CD4-positive, alpha-beta memory T cell (primary cell): Measurements from ENCODE around the gene CACNA1C. TPM values are rescaled to one million over a fixed set of nuclear protein-coding genes. Genes with fewer than 3 reads are reported as not detected.

ENCODE experiments used
- CTCF ChIA-PET: fragments of 350-600 bp; sonication (Branson Sonifier 250); formaldehyde crosslinking; loops from one replicate; lab custom pipeline; 2021; ENCODE audit warnings: inconsistent platforms; ENCODE audit not compliant: partially characterized antibody; lab: Charles Lee
- POLR2A ChIA-PET: fragments of 350-600 bp; sonication (Branson Sonifier 250); formaldehyde crosslinking; loops from one replicate; lab custom pipeline; 2021; ENCODE audit not compliant: partially characterized antibody; lab: Charles Lee
- DNase-seq, 5 donors: peaks; one replicate each; pipeline versions ENCODE4 v3.0.0 to v3.0.0-alpha.2; 2020 to 2022; ENCODE audit warnings: mixed read lengths in 1 of 5
- H3K27ac ChIP-seq: one replicate; pipeline ENCODE4 v1.7.0; 2013; ENCODE audit warnings: low read depth, low read length
- H3K27me3 ChIP-seq: 2 replicates; pipeline ENCODE4 v1.7.0; 2013; ENCODE audit warnings: mild to moderate bottlenecking, low read length, moderate library complexity; ENCODE audit not compliant: insufficient read depth
- H3K36me3 ChIP-seq: 2 replicates; pipeline ENCODE4 v1.7.0; 2013; ENCODE audit warnings: mild to moderate bottlenecking, low read length, moderate library complexity; ENCODE audit not compliant: insufficient read depth
- H3K4me1 ChIP-seq: 2 replicates; pipeline ENCODE4 v1.7.0; 2013; ENCODE audit warnings: mild to moderate bottlenecking, low read length, moderate library complexity; ENCODE audit not compliant: insufficient read depth
- H3K4me3 ChIP-seq, 2 donors: one replicate each; pipeline ENCODE4 v1.7.0; 2013; ENCODE audit warnings: low read length in 2 of 2, mild to moderate bottlenecking in 1 of 2
- H3K9me3 ChIP-seq, 2 donors: one replicate each; pipeline ENCODE4 v1.7.0; 2013; ENCODE audit warnings: low read length in 2 of 2, control low read depth in 1 of 2; ENCODE audit not compliant: control insufficient read depth in 1 of 2
- H3K27ac Mint-ChIP-seq, 7 donors: one replicate each; pipeline ENCODE4 v1.8.0; 2020 to 2021; ENCODE audit warnings: mixed read lengths in 7 of 7, mild to moderate bottlenecking in 6 of 7, inconsistent platforms in 3 of 7, moderate library complexity in 3 of 7
- H3K27me3 Mint-ChIP-seq, 2 donors: one replicate each; pipeline ENCODE4 v1.8.0; 2020 to 2021; ENCODE audit warnings: mixed read lengths in 2 of 2
- H3K36me3 Mint-ChIP-seq, 2 donors: one replicate each; pipeline ENCODE4 v1.8.0; 2020 to 2021; ENCODE audit warnings: mixed read lengths in 2 of 2, inconsistent platforms in 1 of 2, mild to moderate bottlenecking in 1 of 2
- H3K4me1 Mint-ChIP-seq, 4 donors: one replicate each; pipeline ENCODE4 v1.8.0; 2020 to 2021; ENCODE audit warnings: mixed read lengths in 4 of 4, mild to moderate bottlenecking in 1 of 4
- H3K4me3 Mint-ChIP-seq, 8 donors: one replicate each; pipeline ENCODE4 v1.8.0; 2020 to 2021; ENCODE audit warnings: mixed read lengths in 8 of 8, mild to moderate bottlenecking in 7 of 8, moderate library complexity in 6 of 8, inconsistent platforms in 3 of 8
- H3K9me3 Mint-ChIP-seq, 8 donors: one replicate each; pipeline ENCODE4 v1.8.0; 2020 to 2021; ENCODE audit warnings: mixed read lengths in 8 of 8, mild to moderate bottlenecking in 5 of 8, inconsistent platforms in 3 of 8, moderate library complexity in 1 of 8
- intact Hi-C: fragments of 100-400 bp; cut with micrococcal nuclease; formaldehyde crosslinking; loops from one replicate; pipeline ENCODE4 v1.15.1; 2023
- polyA plus RNA-seq, 2 donors: library from polyadenylated mRNA; unstranded; fragments of 300-500 nt; fragmentation: Illumina TruSeq; gene quantifications; one replicate each; pipeline ENCODE4 v1.2.3, GENCODE V29; 2021
- total RNA-seq, 2 experiments: library from RNA; stranded (reverse); gene quantifications; one replicate each; pipeline ENCODE4 v1.2.3, GENCODE V29; 2021

CACNA1C gene
- total and polyA plus RNA-seq, 4 experiments from 2014 or later = 0.05 to 0.21 (median 0.07) TPM

DNA sequence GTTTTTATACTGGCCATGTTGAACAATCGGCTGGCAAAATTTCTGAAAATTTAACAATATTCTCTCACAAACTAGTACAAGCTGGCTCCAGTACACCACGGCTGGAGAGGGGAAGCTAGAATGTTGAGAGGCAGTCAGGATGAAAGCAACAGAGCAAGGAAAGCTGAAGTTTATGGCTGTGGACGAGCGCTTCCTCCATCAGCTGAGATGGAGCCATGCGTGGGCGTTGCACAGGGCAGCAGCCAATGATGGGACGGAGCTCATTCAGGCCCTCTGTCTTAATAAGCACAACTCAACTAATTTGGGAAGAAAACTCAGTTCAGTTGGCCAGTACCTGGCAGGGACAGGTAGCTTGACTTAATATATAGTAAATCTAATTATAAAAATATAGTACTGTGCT lies 34.4 kb upstream of the CACNA1C start:
- no peaks in the 10 kb centered on the region for H3K36me3 Mint-ChIP-seq
- no peaks in the 10 kb centered on the region for H3K4me1 Mint-ChIP-seq
- no peaks in the 10 kb centered on the region for H3K9me3 Mint-ChIP-seq
- H3K27me3 ChIP-seq = no peaks in the 10 kb centered on the region
- no peak overlapping the region for H3K27ac Mint-ChIP-seq
- CTCF ChIA-PET = interaction anchor here (1.0 to 1.2 kb wide), 3 partner anchors 14 to 79 kb away, joined by 3 read pairs; partner anchors contain the start of gene DCP1B
- intact Hi-C loops = no loop called here
- POLR2A ChIA-PET = interaction anchor here (1.1 kb wide), 1 partner anchor 24 kb away, joined by 4 read pairs; no protein-coding TSS in a partner anchor
- H3K36me3 ChIP-seq = no peaks in the 10 kb centered on the region
- H3K4me3 Mint-ChIP-seq = no peak overlapping the region
- H3K4me3 ChIP-seq = no peak overlapping the region
- no peak overlapping the region for H3K27ac ChIP-seq
- no peaks in the 10 kb centered on the region for H3K4me1 ChIP-seq
- peaks cover 6 to 9% of the 10 kb centered on the region in 2 donors for H3K27me3 Mint-ChIP-seq
- H3K9me3 ChIP-seq = no peaks in the 10 kb centered on the region
- no peak for DNase-seq

DNA sequence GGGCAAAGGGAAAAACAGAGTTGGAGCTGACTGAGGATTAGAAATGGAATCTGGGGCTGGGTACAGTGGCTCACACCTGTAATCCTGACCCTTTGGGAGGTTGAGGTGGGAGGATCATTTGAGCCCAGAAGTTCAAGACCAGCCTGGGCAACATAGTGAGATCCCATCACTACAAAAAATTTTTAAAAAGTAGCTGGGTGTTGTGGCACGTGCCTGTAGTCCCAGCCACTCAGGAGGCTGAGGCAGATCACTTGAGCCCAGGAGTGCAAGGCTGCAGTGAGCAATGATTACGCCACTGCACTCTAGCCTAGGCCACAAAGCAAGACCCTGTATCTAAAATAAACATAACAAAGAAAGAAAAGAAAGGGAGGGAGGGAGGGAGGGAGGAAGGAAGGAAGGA lies 33.7 kb upstream of the CACNA1C start:
- H3K36me3 ChIP-seq = no peaks in the 10 kb centered on the region
- no peaks in the 10 kb centered on the region for H3K4me1 Mint-ChIP-seq
- no peak overlapping the region for H3K27ac ChIP-seq
- no peak overlapping the region for H3K4me3 Mint-ChIP-seq
- H3K4me1 ChIP-seq = no peaks in the 10 kb centered on the region
- CTCF ChIA-PET = interaction anchor here (1.1 kb wide), 1 partner anchor 15 kb away, joined by 3 read pairs; the partner anchor contains the start of gene DCP1B
- intact Hi-C loops = no loop called here
- H3K27me3 Mint-ChIP-seq = peaks cover 6 to 10% of the 10 kb centered on the region in 2 donors
- H3K9me3 Mint-ChIP-seq = no peaks in the 10 kb centered on the region
- no peak for DNase-seq
- no peaks in the 10 kb centered on the region for H3K27me3 ChIP-seq
- H3K27ac Mint-ChIP-seq = no peak overlapping the region
- H3K36me3 Mint-ChIP-seq = no peaks in the 10 kb centered on the region
- H3K9me3 ChIP-seq = no peaks in the 10 kb centered on the region
- H3K4me3 ChIP-seq = no peak overlapping the region
- POLR2A ChIA-PET = interaction anchor here (1.1 kb wide), 1 partner anchor 25 kb away, joined by 4 read pairs; no protein-coding TSS in a partner anchor

DNA sequence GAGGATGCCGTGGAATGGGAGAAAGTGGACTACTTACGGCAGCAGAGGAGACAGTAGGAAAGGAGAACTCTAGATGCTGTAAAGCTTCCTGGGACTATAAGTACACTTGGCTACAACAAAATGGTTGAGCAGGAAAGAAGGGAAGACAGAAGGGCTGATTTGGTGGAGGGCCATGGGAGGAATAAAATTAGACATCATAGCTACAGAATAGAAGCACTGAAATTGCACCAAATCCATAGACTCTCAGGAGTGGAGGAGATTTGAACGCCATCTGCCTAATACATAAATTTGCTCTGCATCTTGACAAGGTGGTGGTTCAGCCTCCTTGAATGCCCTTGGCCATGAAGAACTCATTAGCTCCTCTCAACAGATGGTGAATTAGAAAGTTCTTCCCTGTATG lies 32.3 kb upstream of the CACNA1C start:
- CTCF ChIA-PET = interaction anchor here (1.2 to 1.7 kb wide), 2 partner anchors 14 to 81 kb away, joined by 3 to 10 read pairs; no protein-coding TSS in a partner anchor
- Histone ChIP-seq H3K4me1 (no peaks in the 10 kb centered on the region), H3K36me3 (no peaks in the 10 kb centered on the region), H3K9me3 (no peaks in the 10 kb centered on the region), H3K27me3 (no peaks in the 10 kb centered on the region), H3K27ac (no peak overlapping the region), H3K4me3 (no peak overlapping the region)
- H3K36me3 Mint-ChIP-seq = no peaks in the 10 kb centered on the region
- POLR2A ChIA-PET = no interaction called here
- intact Hi-C loops = no loop called here
- no peak overlapping the region for H3K27ac Mint-ChIP-seq
- H3K27me3 Mint-ChIP-seq = peaks cover 6 to 13% of the 10 kb centered on the region in 2 donors
- H3K9me3 Mint-ChIP-seq = peaks cover 0 to 2% (median 0%) of the 10 kb centered on the region in 8 donors
- DNase-seq = no peak
- no peak overlapping the region for H3K4me3 Mint-ChIP-seq
- H3K4me1 Mint-ChIP-seq = no peaks in the 10 kb centered on the region

DNA sequence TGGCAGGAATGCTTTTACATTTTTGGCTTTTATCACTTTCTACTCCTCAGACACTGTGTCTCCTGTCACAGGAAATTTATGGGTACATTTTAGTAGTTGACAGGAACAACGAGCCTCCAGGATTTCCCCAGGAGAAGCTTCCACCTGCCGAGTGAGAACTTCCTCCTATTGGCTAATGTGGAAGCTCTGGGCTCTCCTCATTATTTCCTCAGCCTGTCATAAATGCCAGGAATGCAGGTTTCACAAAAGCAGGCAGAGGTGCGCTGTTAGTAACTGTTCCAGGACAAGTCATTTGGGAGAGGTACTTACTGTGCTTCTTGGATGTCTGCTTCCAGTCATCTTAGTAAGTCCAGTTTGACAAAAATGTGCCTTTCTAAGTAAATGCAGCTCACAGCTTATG lies 29.4 kb upstream of the CACNA1C start:
- Mint-ChIP-seq H3K27me3 (peaks cover 3 to 9% of the 10 kb centered on the region in 2 donors), H3K27ac (no peak overlapping the region), H3K36me3 (no peaks in the 10 kb centered on the region), H3K4me3 (no peak overlapping the region), H3K9me3 (peaks cover 0 to 2% (median 0%) of the 10 kb centered on the region in 8 donors), H3K4me1 (no peaks in the 10 kb centered on the region)
- Histone ChIP-seq H3K9me3 (no peaks in the 10 kb centered on the region), H3K4me1 (no peaks in the 10 kb centered on the region), H3K36me3 (no peaks in the 10 kb centered on the region), H3K4me3 (no peak overlapping the region), H3K27me3 (no peaks in the 10 kb centered on the region), H3K27ac (no peak overlapping the region)
- intact Hi-C loops = no loop called here
- CTCF ChIA-PET = interaction anchor here (1.6 kb wide), 1 partner anchor 11 kb away, joined by 3 read pairs; no protein-coding TSS in a partner anchor
- no peak for DNase-seq
- POLR2A ChIA-PET = no interaction called here

DNA sequence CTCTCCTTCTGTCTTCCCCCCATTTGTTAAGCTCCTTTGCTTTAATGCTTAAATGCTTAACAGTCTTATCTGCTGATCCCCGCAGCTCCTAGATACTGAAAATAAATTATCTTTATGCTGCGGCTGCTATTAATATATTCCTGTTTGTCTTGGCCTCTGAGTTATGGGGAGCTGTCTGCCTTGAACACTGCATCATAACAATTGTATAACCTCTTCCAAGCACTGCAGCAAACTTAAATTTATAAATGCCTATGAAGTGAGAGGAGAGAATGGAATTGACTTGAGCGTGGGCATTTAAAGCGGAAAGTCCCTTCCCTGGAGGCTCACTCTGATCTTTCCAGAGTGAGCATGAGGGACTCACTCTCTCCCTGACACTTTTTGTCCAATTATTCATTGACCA lies 25.4 kb upstream of the CACNA1C start:
- POLR2A ChIA-PET = no interaction called here
- intact Hi-C loops = no loop called here

DNA sequence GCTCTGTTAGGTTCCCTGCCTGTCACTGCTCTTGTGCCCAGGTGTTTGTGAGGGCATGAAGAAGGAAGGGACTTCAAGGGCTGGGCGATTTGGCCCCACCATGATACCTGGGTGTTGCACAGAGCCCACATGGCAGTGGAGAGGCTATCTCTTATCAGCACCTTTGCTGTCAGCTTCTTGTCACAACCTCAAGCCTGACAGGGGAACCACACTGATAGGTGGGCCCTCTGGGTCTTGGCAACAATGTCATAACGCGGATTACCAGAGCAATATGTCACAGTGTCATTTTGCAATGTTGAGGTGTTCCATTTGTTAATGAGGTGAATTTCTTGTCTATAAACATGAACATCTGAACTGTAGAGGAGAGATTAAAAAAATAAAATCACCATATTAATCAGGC lies 22.9 kb upstream of the CACNA1C start:
- H3K4me3 ChIP-seq = no peak overlapping the region
- no peaks in the 10 kb centered on the region for H3K36me3 ChIP-seq
- intact Hi-C loops = no loop called here
- H3K27me3 ChIP-seq = no peaks in the 10 kb centered on the region
- Mint-ChIP-seq H3K4me3 (no peak overlapping the region), H3K36me3 (peaks cover 0 to 2% of the 10 kb centered on the region in 2 donors), H3K9me3 (no peaks in the 10 kb centered on the region), H3K27ac (no peak overlapping the region), H3K27me3 (peaks cover 15 to 17% of the 10 kb centered on the region in 2 donors), H3K4me1 (peaks cover 2 to 5% (median 3%) of the 10 kb centered on the region in 4 donors)
- DNase-seq = no peak
- CTCF ChIA-PET = no interaction called here
- no peaks in the 10 kb centered on the region for H3K9me3 ChIP-seq
- peaks cover 5% of the 10 kb centered on the region for H3K4me1 ChIP-seq
- POLR2A ChIA-PET = no interaction called here
- no peak overlapping the region for H3K27ac ChIP-seq

More for the DNA sequence above, 25.4 kb upstream of the CACNA1C start:
- Mint-ChIP-seq H3K27ac (no peak overlapping the region), H3K36me3 (no peaks in the 10 kb centered on the region), H3K9me3 (peaks cover 0 to 2% (median 0%) of the 10 kb centered on the region in 8 donors), H3K4me1 (no peaks in the 10 kb centered on the region), H3K27me3 (peaks cover 4 to 17% of the 10 kb centered on the region in 2 donors), H3K4me3 (no peak overlapping the region)
- no peaks in the 10 kb centered on the region for H3K27me3 ChIP-seq
- no peak for DNase-seq
- no peaks in the 10 kb centered on the region for H3K9me3 ChIP-seq
- no peak overlapping the region for H3K4me3 ChIP-seq
- no peak overlapping the region for H3K27ac ChIP-seq
- CTCF ChIA-PET = interaction anchor here (1.1 kb wide), 1 partner anchor 236 kb away, joined by 3 read pairs; no protein-coding TSS in a partner anchor
- H3K4me1 ChIP-seq = no peaks in the 10 kb centered on the region
- no peaks in the 10 kb centered on the region for H3K36me3 ChIP-seq

DNA sequence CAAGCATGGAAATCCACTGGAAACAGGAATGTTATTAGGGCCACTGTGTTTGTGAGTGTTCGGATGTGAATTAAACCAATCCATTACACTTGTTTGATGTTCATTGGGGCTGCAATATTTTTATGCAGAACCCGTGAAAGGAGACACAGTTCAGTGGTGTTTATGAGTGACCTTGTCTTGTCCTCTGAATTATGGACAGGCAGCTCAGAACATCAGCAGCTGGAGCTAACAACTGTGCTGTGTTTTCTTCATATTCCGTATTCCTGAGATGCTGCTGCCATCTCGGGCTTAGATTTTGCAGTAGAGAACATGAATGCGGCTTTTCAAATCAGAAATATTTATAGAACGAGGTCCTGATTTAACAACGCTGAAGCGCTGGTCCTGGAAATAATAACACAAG lies 20.3 kb upstream of the CACNA1C start:
- no peak for DNase-seq
- H3K4me3 Mint-ChIP-seq = no peak overlapping the region
- Histone ChIP-seq H3K27ac (no peak overlapping the region), H3K9me3 (no peaks in the 10 kb centered on the region), H3K4me3 (no peak overlapping the region), H3K36me3 (no peaks in the 10 kb centered on the region), H3K4me1 (peaks cover 11% of the 10 kb centered on the region), H3K27me3 (no peaks in the 10 kb centered on the region)
- POLR2A ChIA-PET = no interaction called here
- no peak overlapping the region for H3K27ac Mint-ChIP-seq
- peaks cover 0 to 2% of the 10 kb centered on the region in 2 donors for H3K36me3 Mint-ChIP-seq
- CTCF ChIA-PET = interaction anchor here (1.5 to 1.7 kb wide), 2 partner anchors 31 to 58 kb away, joined by 3 to 5 read pairs; no protein-coding TSS in a partner anchor
- intact Hi-C loops = no loop called here
- peaks cover 18 to 19% of the 10 kb centered on the region in 2 donors for H3K27me3 Mint-ChIP-seq
- peaks cover 6 to 11% (median 9%) of the 10 kb centered on the region in 4 donors for H3K4me1 Mint-ChIP-seq
- H3K9me3 Mint-ChIP-seq = no peaks in the 10 kb centered on the region
